Thyroid gland (tissue), 4 donors: ENCODE results near the gene FANCB.

Experiments used
- CTCF ChIP-seq, 6 experiments: fragments of 200-600 bp in 3 of 6; fragments of 450-650 bp in 3 of 6; sonication (generic) in 3 of 6; IDR thresholded peaks; one replicate each; pipeline ENCODE4 v1.5.1; 2016 to 2019; ENCODE audit warnings: antibody characterized with exemption in 6 of 6, mild to moderate bottlenecking in 2 of 6, inconsistent platforms in 1 of 6, moderate library complexity in 1 of 6
- POLR2A ChIP-seq, 2 donors: fragments of 450-650 bp; IDR thresholded peaks; one replicate each; pipeline ENCODE4 v1.6.1; 2017; ENCODE audit warnings: antibody characterized with exemption in 2 of 2, mild to moderate bottlenecking in 2 of 2, moderate library complexity in 1 of 2

DNA sequence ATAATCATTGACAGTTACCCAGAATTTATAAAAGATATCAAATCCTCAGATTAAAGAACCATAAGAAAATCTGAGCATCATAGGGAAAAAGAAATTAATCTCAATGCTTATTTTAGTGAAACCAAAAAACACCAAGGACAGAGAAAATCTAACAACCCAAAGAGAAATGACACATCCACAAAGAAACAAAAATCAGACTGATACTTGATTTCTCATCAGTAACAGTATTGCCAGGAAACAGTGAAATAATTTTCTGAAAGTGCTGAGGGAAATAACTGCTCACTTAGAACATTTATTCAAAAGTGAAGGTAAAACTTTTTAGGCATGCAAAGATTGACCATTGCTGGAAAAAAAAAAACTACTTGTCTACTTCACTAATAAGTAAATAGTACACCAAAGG is 11.0 kb upstream of the FANCB start:
- no peak for TF ChIP-seq CTCF (IDR thresholded peaks at IDR 0.05)
- no peak for TF ChIP-seq POLR2A (IDR thresholded peaks at IDR 0.05)
